Measurements from ENCODE around the gene ASMTL. TPM values are rescaled to one million over a fixed set of nuclear protein-coding genes. Genes with fewer than 3 reads are reported as not detected.

Gene ASMTL
- total and polyA plus RNA-seq, 2 experiments from 2014 or later: 53.7 to 61.2 TPM

DNA sequence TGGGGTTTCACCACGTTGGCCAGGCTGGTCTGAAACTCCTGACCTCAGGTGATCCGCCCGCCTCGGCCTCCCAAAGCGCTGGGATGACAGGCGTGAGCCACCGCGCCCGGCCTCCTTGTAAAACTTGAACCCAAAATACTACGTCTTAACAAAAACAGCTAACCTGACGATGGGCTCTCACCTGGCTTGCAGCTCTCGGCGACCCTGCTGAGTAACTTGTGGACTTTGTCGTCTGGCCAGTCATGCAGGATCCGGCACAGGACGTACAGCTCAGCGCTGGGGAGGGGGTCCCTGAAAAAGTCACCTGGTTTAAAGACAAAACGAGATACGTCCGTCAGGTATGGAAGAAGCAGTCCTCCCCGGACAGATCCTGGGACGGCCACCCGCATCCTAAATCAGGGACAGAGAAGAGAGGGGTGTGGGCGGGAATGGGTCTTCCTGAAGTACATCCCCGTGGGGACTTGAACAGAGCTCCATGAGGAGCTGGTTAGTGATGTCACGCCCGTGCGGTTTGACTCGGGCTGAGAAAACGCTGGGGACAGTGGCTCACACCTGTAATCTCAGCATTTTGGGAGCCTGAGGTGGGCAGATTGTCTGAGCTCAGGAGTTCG is 40.1 kb downstream of the ASMTL start (continued):
- TF ChIP-seq, protein P1, sequence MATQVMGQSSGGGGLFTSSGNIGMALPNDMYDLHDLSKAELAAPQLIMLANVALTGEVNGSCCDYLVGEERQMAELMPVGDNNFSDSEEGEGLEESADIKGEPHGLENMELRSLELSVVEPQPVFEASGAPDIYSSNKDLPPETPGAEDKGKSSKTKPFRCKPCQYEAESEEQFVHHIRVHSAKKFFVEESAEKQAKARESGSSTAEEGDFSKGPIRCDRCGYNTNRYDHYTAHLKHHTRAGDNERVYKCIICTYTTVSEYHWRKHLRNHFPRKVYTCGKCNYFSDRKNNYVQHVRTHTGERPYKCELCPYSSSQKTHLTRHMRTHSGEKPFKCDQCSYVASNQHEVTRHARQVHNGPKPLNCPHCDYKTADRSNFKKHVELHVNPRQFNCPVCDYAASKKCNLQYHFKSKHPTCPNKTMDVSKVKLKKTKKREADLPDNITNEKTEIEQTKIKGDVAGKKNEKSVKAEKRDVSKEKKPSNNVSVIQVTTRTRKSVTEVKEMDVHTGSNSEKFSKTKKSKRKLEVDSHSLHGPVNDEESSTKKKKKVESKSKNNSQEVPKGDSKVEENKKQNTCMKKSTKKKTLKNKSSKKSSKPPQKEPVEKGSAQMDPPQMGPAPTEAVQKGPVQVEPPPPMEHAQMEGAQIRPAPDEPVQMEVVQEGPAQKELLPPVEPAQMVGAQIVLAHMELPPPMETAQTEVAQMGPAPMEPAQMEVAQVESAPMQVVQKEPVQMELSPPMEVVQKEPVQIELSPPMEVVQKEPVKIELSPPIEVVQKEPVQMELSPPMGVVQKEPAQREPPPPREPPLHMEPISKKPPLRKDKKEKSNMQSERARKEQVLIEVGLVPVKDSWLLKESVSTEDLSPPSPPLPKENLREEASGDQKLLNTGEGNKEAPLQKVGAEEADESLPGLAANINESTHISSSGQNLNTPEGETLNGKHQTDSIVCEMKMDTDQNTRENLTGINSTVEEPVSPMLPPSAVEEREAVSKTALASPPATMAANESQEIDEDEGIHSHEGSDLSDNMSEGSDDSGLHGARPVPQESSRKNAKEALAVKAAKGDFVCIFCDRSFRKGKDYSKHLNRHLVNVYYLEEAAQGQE (IDR thresholded peaks at IDR 0.05; ENCODE audit: unreplicated experiment): no peak
- TF ChIP-seq, protein P2, sequence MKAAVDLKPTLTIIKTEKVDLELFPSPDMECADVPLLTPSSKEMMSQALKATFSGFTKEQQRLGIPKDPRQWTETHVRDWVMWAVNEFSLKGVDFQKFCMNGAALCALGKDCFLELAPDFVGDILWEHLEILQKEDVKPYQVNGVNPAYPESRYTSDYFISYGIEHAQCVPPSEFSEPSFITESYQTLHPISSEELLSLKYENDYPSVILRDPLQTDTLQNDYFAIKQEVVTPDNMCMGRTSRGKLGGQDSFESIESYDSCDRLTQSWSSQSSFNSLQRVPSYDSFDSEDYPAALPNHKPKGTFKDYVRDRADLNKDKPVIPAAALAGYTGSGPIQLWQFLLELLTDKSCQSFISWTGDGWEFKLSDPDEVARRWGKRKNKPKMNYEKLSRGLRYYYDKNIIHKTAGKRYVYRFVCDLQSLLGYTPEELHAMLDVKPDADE (IDR thresholded peaks at IDR 0.05): no peak

DNA sequence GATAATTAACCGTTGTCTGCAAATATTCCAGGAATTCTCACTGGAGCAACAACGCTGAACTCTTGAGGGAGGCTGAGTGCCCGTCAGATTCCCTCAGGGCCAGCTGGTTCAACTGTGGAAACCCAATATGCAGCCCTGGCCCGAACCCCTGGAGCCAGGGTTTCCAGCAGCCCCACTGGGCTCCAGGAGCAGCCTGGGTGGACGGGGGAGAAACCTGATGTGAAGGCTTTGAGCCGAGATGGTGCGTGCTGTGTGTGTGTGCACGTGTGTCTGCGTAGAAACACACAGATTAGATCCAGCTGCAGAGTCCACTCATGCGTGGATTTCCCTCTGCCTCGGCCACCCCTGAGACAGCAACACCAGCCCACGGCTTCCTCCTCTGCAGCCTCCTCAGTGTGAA is 41.4 kb downstream of the ASMTL start:
- no peak for DNase-seq (ENCODE audit: low spot score)
- TF ChIP-seq JUNB (IDR thresholded peaks at IDR 0.05; ENCODE audit: unreplicated experiment): no peak
- TF ChIP-seq EZH2 (IDR thresholded peaks at IDR 0.05; ENCODE audit: low read depth, unreplicated experiment): no peak
- TF ChIP-seq, protein P3, sequence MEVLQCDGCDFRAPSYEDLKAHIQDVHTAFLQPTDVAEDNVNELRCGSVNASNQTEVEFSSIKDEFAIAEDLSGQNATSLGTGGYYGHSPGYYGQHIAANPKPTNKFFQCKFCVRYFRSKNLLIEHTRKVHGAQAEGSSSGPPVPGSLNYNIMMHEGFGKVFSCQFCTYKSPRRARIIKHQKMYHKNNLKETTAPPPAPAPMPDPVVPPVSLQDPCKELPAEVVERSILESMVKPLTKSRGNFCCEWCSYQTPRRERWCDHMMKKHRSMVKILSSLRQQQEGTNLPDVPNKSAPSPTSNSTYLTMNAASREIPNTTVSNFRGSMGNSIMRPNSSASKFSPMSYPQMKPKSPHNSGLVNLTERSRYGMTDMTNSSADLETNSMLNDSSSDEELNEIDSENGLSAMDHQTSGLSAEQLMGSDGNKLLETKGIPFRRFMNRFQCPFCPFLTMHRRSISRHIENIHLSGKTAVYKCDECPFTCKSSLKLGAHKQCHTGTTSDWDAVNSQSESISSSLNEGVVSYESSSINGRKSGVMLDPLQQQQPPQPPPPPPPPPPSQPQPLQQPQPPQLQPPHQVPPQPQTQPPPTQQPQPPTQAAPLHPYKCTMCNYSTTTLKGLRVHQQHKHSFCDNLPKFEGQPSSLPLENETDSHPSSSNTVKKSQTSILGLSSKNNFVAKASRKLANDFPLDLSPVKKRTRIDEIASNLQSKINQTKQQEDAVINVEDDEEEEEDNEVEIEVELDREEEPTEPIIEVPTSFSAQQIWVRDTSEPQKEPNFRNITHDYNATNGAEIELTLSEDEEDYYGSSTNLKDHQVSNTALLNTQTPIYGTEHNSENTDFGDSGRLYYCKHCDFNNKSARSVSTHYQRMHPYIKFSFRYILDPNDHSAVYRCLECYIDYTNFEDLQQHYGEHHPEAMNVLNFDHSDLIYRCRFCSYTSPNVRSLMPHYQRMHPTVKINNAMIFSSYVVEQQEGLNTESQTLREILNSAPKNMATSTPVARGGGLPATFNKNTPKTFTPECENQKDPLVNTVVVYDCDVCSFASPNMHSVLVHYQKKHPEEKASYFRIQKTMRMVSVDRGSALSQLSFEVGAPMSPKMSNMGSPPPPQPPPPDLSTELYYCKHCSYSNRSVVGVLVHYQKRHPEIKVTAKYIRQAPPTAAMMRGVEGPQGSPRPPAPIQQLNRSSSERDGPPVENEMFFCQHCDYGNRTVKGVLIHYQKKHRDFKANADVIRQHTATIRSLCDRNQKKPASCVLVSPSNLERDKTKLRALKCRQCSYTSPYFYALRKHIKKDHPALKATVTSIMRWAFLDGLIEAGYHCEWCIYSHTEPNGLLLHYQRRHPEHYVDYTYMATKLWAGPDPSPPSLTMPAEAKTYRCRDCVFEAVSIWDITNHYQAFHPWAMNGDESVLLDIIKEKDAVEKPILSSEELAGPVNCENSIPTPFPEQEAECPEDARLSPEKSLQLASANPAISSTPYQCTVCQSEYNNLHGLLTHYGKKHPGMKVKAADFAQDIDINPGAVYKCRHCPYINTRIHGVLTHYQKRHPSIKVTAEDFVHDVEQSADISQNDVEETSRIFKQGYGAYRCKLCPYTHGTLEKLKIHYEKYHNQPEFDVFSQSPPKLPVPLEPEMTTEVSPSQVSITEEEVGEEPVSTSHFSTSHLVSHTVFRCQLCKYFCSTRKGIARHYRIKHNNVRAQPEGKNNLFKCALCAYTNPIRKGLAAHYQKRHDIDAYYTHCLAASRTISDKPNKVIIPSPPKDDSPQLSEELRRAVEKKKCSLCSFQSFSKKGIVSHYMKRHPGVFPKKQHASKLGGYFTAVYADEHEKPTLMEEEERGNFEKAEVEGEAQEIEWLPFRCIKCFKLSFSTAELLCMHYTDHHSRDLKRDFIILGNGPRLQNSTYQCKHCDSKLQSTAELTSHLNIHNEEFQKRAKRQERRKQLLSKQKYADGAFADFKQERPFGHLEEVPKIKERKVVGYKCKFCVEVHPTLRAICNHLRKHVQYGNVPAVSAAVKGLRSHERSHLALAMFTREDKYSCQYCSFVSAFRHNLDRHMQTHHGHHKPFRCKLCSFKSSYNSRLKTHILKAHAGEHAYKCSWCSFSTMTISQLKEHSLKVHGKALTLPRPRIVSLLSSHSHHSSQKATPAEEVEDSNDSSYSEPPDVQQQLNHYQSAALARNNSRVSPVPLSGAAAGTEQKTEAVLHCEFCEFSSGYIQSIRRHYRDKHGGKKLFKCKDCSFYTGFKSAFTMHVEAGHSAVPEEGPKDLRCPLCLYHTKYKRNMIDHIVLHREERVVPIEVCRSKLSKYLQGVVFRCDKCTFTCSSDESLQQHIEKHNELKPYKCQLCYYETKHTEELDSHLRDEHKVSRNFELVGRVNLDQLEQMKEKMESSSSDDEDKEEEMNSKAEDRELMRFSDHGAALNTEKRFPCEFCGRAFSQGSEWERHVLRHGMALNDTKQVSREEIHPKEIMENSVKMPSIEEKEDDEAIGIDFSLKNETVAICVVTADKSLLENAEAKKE (CRISPR knock-in tag; IDR thresholded peaks at IDR 0.05): no peak
- no peak for TF ChIP-seq ZNF331 (CRISPR knock-in tag; IDR thresholded peaks at IDR 0.05; ENCODE audit: low read depth)
- TF ChIP-seq, protein P4, sequence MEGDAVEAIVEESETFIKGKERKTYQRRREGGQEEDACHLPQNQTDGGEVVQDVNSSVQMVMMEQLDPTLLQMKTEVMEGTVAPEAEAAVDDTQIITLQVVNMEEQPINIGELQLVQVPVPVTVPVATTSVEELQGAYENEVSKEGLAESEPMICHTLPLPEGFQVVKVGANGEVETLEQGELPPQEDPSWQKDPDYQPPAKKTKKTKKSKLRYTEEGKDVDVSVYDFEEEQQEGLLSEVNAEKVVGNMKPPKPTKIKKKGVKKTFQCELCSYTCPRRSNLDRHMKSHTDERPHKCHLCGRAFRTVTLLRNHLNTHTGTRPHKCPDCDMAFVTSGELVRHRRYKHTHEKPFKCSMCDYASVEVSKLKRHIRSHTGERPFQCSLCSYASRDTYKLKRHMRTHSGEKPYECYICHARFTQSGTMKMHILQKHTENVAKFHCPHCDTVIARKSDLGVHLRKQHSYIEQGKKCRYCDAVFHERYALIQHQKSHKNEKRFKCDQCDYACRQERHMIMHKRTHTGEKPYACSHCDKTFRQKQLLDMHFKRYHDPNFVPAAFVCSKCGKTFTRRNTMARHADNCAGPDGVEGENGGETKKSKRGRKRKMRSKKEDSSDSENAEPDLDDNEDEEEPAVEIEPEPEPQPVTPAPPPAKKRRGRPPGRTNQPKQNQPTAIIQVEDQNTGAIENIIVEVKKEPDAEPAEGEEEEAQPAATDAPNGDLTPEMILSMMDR (conservative IDR thresholded peaks at IDR 0.05; ENCODE audit: low read depth in 2 of 2): no peak
- TF ChIP-seq, protein P1 (IDR thresholded peaks at IDR 0.05; ENCODE audit: unreplicated experiment): no peak

More for the DNA sequence above, 41.4 kb downstream of the ASMTL start:
- Mint-ChIP-seq H3K27me3 (ENCODE audit: insufficient read depth, low read depth, poor library complexity) (peaks cover 4% of the 10 kb centered on the region), H3K4me3 (no peak overlapping the region), H3K27ac (no peak overlapping the region), H3K4me1 (no peaks in the 10 kb centered on the region), H3K36me3 (ENCODE audit: low read depth) (peaks cover 44% of the 10 kb centered on the region), H3K9me3 (no peaks in the 10 kb centered on the region)
- H3K27ac ChIP-seq (ENCODE audit: low read depth): no peak overlapping the region
- H3K36me3 ChIP-seq (ENCODE audit: insufficient read depth): peaks cover 18% of the 10 kb centered on the region
- H2AFZ ChIP-seq: no peak overlapping the region
- no peaks in the 10 kb centered on the region for H3K79me2 ChIP-seq (replicated peaks; ENCODE audit: insufficient read depth)
- no peak for ATAC-seq
- no peaks in the 10 kb centered on the region for H3K27me3 ChIP-seq (ENCODE audit: insufficient read depth)
- H3K4me3 ChIP-seq: no peak overlapping the region
- H3K4me2 ChIP-seq: no peak overlapping the region
- H4K20me1 ChIP-seq (replicated peaks; ENCODE audit: insufficient read depth): no peaks in the 10 kb centered on the region
- 0 out of 2 replicates have a peak, but pooled peaks cover 9% of the 10 kb centered on the region for H3K9me2 ChIP-seq (ENCODE audit: insufficient read depth)
- H3F3A ChIP-seq (replicated peaks; ENCODE audit: low read depth): peaks cover 10% of the 10 kb centered on the region
- H3K4me1 ChIP-seq (ENCODE audit: insufficient read depth): no peaks in the 10 kb centered on the region

Measured in GM23338 (cell line).